DOHH2 (cell line): ENCODE results near the gene OASL.

Experiments used
- H3F3A ChIP-seq: fragments of 200-600 bp; sonication (generic), shearing (Covaris generic); 2 replicates; pipeline ENCODE4 v1.6.0; 2016; ENCODE audit warnings: antibody characterized with exemption, mild to moderate bottlenecking; ENCODE audit not compliant: control insufficient read depth, insufficient read depth
- H3K27ac ChIP-seq: fragments of 200-600 bp; sonication (generic); 2 replicates; pipeline ENCODE4 v1.5.1; 2014; ENCODE audit warnings: low read depth, mild to moderate bottlenecking, low read length, moderate library complexity
- H3K27me3 ChIP-seq: fragments of 200-600 bp; sonication (generic); 2 replicates; pipeline ENCODE4 v1.6.1; 2014; ENCODE audit warnings: mild to moderate bottlenecking, low read length, mixed read lengths; ENCODE audit not compliant: control insufficient read depth
- H3K36me3 ChIP-seq: fragments of 200-600 bp; sonication (generic); 2 replicates; pipeline ENCODE4 v1.6.1; 2014; ENCODE audit warnings: mild to moderate bottlenecking, low read length, moderate library complexity, mixed read lengths; ENCODE audit not compliant: control insufficient read depth
- H3K4me1 ChIP-seq: fragments of 200-600 bp; sonication (generic); 2 replicates; pipeline ENCODE4 v1.6.1; 2014; ENCODE audit warnings: mild to moderate bottlenecking, low read length, mixed read lengths; ENCODE audit not compliant: control insufficient read depth
- H3K4me2 ChIP-seq: fragments of 200-600 bp; sonication (generic); 2 replicates; pipeline ENCODE4 v1.6.0; 2014; ENCODE audit warnings: mild to moderate bottlenecking, low read length, moderate library complexity
- H3K4me3 ChIP-seq: fragments of 200-600 bp; sonication (generic); 2 replicates; pipeline ENCODE4 v1.5.1; 2014; ENCODE audit warnings: mild to moderate bottlenecking, low read length, mixed read lengths
- H3K79me2 ChIP-seq: fragments of 200-600 bp; sonication (generic); 2 replicates; pipeline ENCODE4 v1.6.1; 2014; ENCODE audit warnings: mild to moderate bottlenecking, low read length, mixed read lengths; ENCODE audit not compliant: control insufficient read depth
- H3K9me2 ChIP-seq: fragments of 200-600 bp; sonication (generic); replicated peaks from 2 replicates; pipeline ENCODE4 v1.6.1; 2014; ENCODE audit warnings: mild to moderate bottlenecking, low read length, mixed read lengths; ENCODE audit not compliant: control insufficient read depth
- H3K9me3 ChIP-seq: fragments of 200-600 bp; sonication (generic); 2 replicates; pipeline ENCODE4 v1.6.1; 2014; ENCODE audit warnings: antibody characterized with exemption, low read length, mixed read lengths; ENCODE audit not compliant: control insufficient read depth, insufficient read depth
- H4K20me1 ChIP-seq: fragments of 200-600 bp; sonication (generic); 2 replicates; pipeline ENCODE4 v1.6.0; 2014; ENCODE audit warnings: low read depth, mild to moderate bottlenecking, antibody characterized with exemption, low read length, moderate library complexity; ENCODE audit not compliant: control insufficient read depth, insufficient read depth
- CTCF ChIP-seq: fragments of 200-600 bp; sonication (generic); IDR thresholded peaks from one replicate; pipeline ENCODE4 v1.5.1; 2014; ENCODE audit warnings: antibody characterized with exemption, mild to moderate bottlenecking, low read depth, low read length; ENCODE audit not compliant: poor library complexity, severe bottlenecking
- EZH2phosphoT487 ChIP-seq: fragments of 200-600 bp; sonication (generic); IDR thresholded peaks from 2 replicates; pipeline ENCODE4 v1.6.1; 2017; ENCODE audit warnings: borderline replicate concordance, mild to moderate bottlenecking, antibody characterized with exemption, low read length, moderate library complexity, mixed read lengths

OASL gene

GRCh38 chr12:121001841-121002483 lies 37.1 kb downstream of the OASL start:
- Histone ChIP-seq H3K27me3 (no peaks in the 10 kb centered on the region), H3K27ac (no peak overlapping the region)

GRCh38 chr12:121001060-121001459 lies 38.0 kb downstream of the OASL start:
- no peaks in the 10 kb centered on the region for H3K9me2 ChIP-seq

More at GRCh38 chr12:121001841-121002483, 37.1 kb downstream of the OASL start:
- H4K20me1 ChIP-seq = no peaks in the 10 kb centered on the region
- H3F3A ChIP-seq = no peaks in the 10 kb centered on the region; the same call in 1 of the 2 replicates
- no peak overlapping the region for H3K4me2 ChIP-seq
- H3K36me3 ChIP-seq = peaks cover 27% of the 10 kb centered on the region
- H3K4me3 ChIP-seq = no peak overlapping the region
- no peaks in the 10 kb centered on the region for H3K79me2 ChIP-seq
- no peaks in the 10 kb centered on the region for H3K9me2 ChIP-seq
- TF ChIP-seq CTCF = no peak
- TF ChIP-seq EZH2phosphoT487 = no peak
- H3K4me1 ChIP-seq = no peaks in the 10 kb centered on the region
- no peaks in the 10 kb centered on the region for H3K9me3 ChIP-seq

DNA sequence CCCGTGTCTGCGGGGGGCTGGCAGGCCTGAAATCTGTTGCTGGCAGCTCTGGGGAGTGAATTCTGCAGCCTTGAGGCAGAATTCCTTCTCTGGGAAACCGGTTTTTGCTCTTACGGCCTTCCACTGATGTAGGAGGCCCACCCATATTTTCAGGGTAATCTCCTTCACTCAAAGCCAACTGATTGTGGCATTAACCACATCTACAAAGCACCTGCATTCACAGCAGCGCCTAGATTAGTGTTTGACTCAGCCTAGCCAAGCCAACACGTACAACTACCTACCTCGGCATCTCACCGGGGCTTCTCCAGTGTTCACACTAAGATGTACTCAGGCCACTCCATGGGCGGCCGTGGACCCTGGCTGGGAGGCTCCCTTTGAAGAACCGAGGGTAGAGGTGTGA lies 38.5 kb downstream of the OASL start:
- no peak overlapping the region for H3K4me2 ChIP-seq
- H3K4me3 ChIP-seq = no peak overlapping the region
- peaks cover 21% of the 10 kb centered on the region for H3K36me3 ChIP-seq
- no peak overlapping the region for H3K27ac ChIP-seq
- no peaks in the 10 kb centered on the region; the same call in 1 of the 2 replicates for H3K9me2 ChIP-seq
- H3K9me3 ChIP-seq = no peaks in the 10 kb centered on the region
- no peaks in the 10 kb centered on the region for H3K79me2 ChIP-seq
- no peaks in the 10 kb centered on the region for H4K20me1 ChIP-seq
- no peaks in the 10 kb centered on the region for H3K27me3 ChIP-seq
- no peaks in the 10 kb centered on the region for H3K4me1 ChIP-seq
- TF ChIP-seq EZH2phosphoT487 (no peak), CTCF (no peak)
- H3F3A ChIP-seq = no peaks in the 10 kb centered on the region; the same call in 1 of the 2 replicates

More at GRCh38 chr12:121001060-121001459, 38.0 kb downstream of the OASL start:
- Histone ChIP-seq H3K27me3 (no peaks in the 10 kb centered on the region), H3K9me3 (no peaks in the 10 kb centered on the region), H3K4me3 (no peak overlapping the region), H3K4me1 (no peaks in the 10 kb centered on the region), H3K4me2 (no peak overlapping the region), H3K36me3 (peaks cover 25% of the 10 kb centered on the region), H3K79me2 (no peaks in the 10 kb centered on the region), H3K27ac (no peak overlapping the region), H4K20me1 (no peaks in the 10 kb centered on the region), H3F3A (no peaks in the 10 kb centered on the region; the same call in 1 of the 2 replicates)
- TF ChIP-seq CTCF = no peak
- no peak for TF ChIP-seq EZH2phosphoT487
